ENCODE data around the gene KANK2.

Gene KANK2

GRCh38 chr19:11155373-11156120 is 41.8 kb downstream of the KANK2 start, which contains the start of gene SPC24:
Gene SPC24, minus strand, starts transcription at chr19:11155782. Its CDS starts 6 bp downstream, at chr19:11155776.
- peak within 1 kb of the TSS; percentile 68; the same call in 1 of the 2 replicates for H3K27ac ChIP-seq
- no peak for TF ChIP-seq CTCF (conservative IDR thresholded peaks at IDR 0.05)

GRCh38 chr19:11154683-11155047 is 42.7 kb downstream of the KANK2 start:
- H3K27ac ChIP-seq: peak overlapping the region; percentile 68; the same call in 1 of the 2 replicates

GRCh38 chr19:11152318-11153062 is 44.9 kb downstream of the KANK2 start:
- peak overlapping the region; percentile 79 for H3K27ac ChIP-seq
- no peak for TF ChIP-seq CTCF (conservative IDR thresholded peaks at IDR 0.05)

More at GRCh38 chr19:11154683-11155047, 42.7 kb downstream of the KANK2 start:
- no peak for TF ChIP-seq CTCF (conservative IDR thresholded peaks at IDR 0.05)

GRCh38 chr19:11151181-11151580 is 46.2 kb downstream of the KANK2 start:
- no peak for TF ChIP-seq CTCF (conservative IDR thresholded peaks at IDR 0.05)
- H3K27ac ChIP-seq: peak overlapping the region; percentile 79

- no peak for TF ChIP-seq CTCF (conservative IDR thresholded peaks at IDR 0.05)
Measured at GRCh38 chr19:11148001-11148400, 49.3 kb downstream of the KANK2 start.

GRCh38 chr19:11145536-11145924 is 51.8 kb downstream of the KANK2 start:
- TF ChIP-seq CTCF (conservative IDR thresholded peaks at IDR 0.05): no peak
- no peak overlapping the region for H3K27ac ChIP-seq

More at GRCh38 chr19:11148001-11148400, 49.3 kb downstream of the KANK2 start:
- H3K27ac ChIP-seq: no peak overlapping the region

- H3K27ac ChIP-seq: peak overlapping the region; percentile 43
- TF ChIP-seq CTCF (conservative IDR thresholded peaks at IDR 0.05): no peak
Measured at GRCh38 chr19:11142528-11143171, 54.7 kb downstream of the KANK2 start.
